Epithelial cell of prostate (primary cell): ENCODE measurements around the gene CFAP20DC.

Source experiments
- DNase-seq: peaks from one replicate; pipeline ENCODE4 v3.0.0-alpha.2; 2011; ENCODE audit warnings: low read depth, low spot score
- H3K27ac ChIP-seq: fragments of 450-650 bp; 2 replicates; pipeline ENCODE4 v1.5.1; 2017; ENCODE audit warnings: mild to moderate bottlenecking

CFAP20DC gene

GRCh38 chr3:59027607-59028006 lies 22.2 kb downstream of the CFAP20DC start:
- no peak for DNase-seq
- no peak overlapping the region for H3K27ac ChIP-seq

- H3K27ac ChIP-seq = no peak overlapping the region
- DNase-seq = no peak
These were observed 26.2 kb downstream of the CFAP20DC start for GRCh38 chr3:59023612-59024011.

- DNase-seq = no peak
- H3K27ac ChIP-seq = no peak overlapping the region
These were observed 32.2 kb downstream of the CFAP20DC start for GRCh38 chr3:59017617-59017984.

GRCh38 chr3:59016930-59017616 lies 32.8 kb downstream of the CFAP20DC start:
- H3K27ac ChIP-seq = no peak overlapping the region
- DNase-seq = no peak

GRCh38 chr3:59013611-59014010 lies 36.2 kb downstream of the CFAP20DC start:
- H3K27ac ChIP-seq = no peak overlapping the region
- DNase-seq = no peak

GRCh38 chr3:59006634-59007517 lies 42.9 kb downstream of the CFAP20DC start:
- H3K27ac ChIP-seq = peak overlapping the region; percentile 33
- no peak for DNase-seq

GRCh38 chr3:59001675-59002074 lies 48.1 kb downstream of the CFAP20DC start:
- H3K27ac ChIP-seq = no peak overlapping the region
- DNase-seq = no peak

- peak overlapping the region; percentile 99 for H3K27ac ChIP-seq
These were observed 50.1 kb downstream of the CFAP20DC start for GRCh38 chr3:58999774-59000160.

GRCh38 chr3:58999134-58999773 lies 50.6 kb downstream of the CFAP20DC start:
- peak overlapping the region; percentile 99 for H3K27ac ChIP-seq
- DNase-seq = peak; percentile 18

More at GRCh38 chr3:58999774-59000160, 50.1 kb downstream of the CFAP20DC start:
- peak; percentile 39 for DNase-seq

- peak; percentile 100 for DNase-seq
These were observed 51.2 kb downstream of the CFAP20DC start for GRCh38 chr3:58998476-58999117.

GRCh38 chr3:58996730-58997129 lies 53.1 kb downstream of the CFAP20DC start:
- peak overlapping the region; percentile 99 for H3K27ac ChIP-seq

More at GRCh38 chr3:58998476-58999117, 51.2 kb downstream of the CFAP20DC start:
- H3K27ac ChIP-seq = peak overlapping the region; percentile 99

GRCh38 chr3:58994746-58995330 lies 55.0 kb downstream of the CFAP20DC start:
- peak overlapping the region; percentile 99 for H3K27ac ChIP-seq
- peak; percentile 16 for DNase-seq

More at GRCh38 chr3:58996730-58997129, 53.1 kb downstream of the CFAP20DC start:
- DNase-seq = no peak

GRCh38 chr3:58993547-58993946 lies 56.3 kb downstream of the CFAP20DC start:
- no peak overlapping the region for H3K27ac ChIP-seq

GRCh38 chr3:58991623-58992022 lies 58.2 kb downstream of the CFAP20DC start:
- H3K27ac ChIP-seq = no peak overlapping the region
- DNase-seq = no peak

More at GRCh38 chr3:58993547-58993946, 56.3 kb downstream of the CFAP20DC start:
- DNase-seq = no peak

- H3K27ac ChIP-seq = peak overlapping the region; percentile 88
- no peak for DNase-seq
These were observed 58.8 kb downstream of the CFAP20DC start for GRCh38 chr3:58991026-58991425.

- DNase-seq = no peak
- H3K27ac ChIP-seq = peak overlapping the region; percentile 88
These were observed 59.9 kb downstream of the CFAP20DC start for GRCh38 chr3:58989955-58990354.

- peak; percentile 43 for DNase-seq
- peak overlapping the region; percentile 88 for H3K27ac ChIP-seq
These were observed 60.7 kb downstream of the CFAP20DC start for GRCh38 chr3:58989163-58989562.

GRCh38 chr3:58988041-58988440 lies 61.8 kb downstream of the CFAP20DC start:
- peak overlapping the region; percentile 88 for H3K27ac ChIP-seq
- DNase-seq = no peak

- no peak for DNase-seq
- no peak overlapping the region for H3K27ac ChIP-seq
These were observed 63.2 kb downstream of the CFAP20DC start for GRCh38 chr3:58986654-58987053.

- no peak for DNase-seq
- H3K27ac ChIP-seq = no peak overlapping the region
These were observed 70.0 kb downstream of the CFAP20DC start for GRCh38 chr3:58979840-58980239.
